SW 1271 (cell line): Measurements from ENCODE around the gene CETP.

Experiments
- DNase-seq, 2 experiments: peaks; one replicate each; lab custom pipeline; 2025; lab: John Stamatoyannopoulos, UW

Gene CETP, protein sequence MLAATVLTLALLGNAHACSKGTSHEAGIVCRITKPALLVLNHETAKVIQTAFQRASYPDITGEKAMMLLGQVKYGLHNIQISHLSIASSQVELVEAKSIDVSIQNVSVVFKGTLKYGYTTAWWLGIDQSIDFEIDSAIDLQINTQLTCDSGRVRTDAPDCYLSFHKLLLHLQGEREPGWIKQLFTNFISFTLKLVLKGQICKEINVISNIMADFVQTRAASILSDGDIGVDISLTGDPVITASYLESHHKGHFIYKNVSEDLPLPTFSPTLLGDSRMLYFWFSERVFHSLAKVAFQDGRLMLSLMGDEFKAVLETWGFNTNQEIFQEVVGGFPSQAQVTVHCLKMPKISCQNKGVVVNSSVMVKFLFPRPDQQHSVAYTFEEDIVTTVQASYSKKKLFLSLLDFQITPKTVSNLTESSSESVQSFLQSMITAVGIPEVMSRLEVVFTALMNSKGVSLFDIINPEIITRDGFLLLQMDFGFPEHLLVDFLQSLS

GRCh38 chr16:56961851-56962281, at the start of gene CETP:
Gene CETP, plus strand, starts transcription at chr16:56961950. Its CDS starts 30 bp downstream, at chr16:56961980.
- no peak for DNase-seq

- no peak for DNase-seq
These were observed 48.7 kb upstream of the CETP start for GRCh38 chr16:56912746-56913708.

DNA sequence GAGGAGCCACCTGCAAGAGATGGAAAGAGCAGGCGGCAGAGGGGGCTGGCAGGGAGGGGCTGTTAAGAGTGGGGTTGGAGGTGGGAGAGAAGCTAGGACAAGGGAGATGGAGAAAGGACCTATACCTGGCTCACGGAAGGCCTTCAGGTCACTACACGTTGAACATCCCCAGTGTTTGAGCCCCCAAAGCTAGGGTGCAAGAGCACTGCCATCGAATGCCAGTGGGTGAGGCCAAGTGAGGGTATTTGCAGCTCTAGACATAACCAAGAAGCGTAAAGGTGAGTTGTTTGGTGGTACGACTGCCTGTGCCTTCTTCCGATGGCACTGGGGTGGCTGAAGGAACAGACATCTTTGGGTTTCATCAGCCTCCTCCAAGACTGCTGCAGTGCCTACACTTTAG, 46.9 kb upstream of the CETP start:
- DNase-seq = no peak

- DNase-seq = no peak
These were observed 46.2 kb upstream of the CETP start for GRCh38 chr16:56915336-56916119.

GRCh38 chr16:56916571-56917403, 45.0 kb upstream of the CETP start:
- DNase-seq = no peak

DNA sequence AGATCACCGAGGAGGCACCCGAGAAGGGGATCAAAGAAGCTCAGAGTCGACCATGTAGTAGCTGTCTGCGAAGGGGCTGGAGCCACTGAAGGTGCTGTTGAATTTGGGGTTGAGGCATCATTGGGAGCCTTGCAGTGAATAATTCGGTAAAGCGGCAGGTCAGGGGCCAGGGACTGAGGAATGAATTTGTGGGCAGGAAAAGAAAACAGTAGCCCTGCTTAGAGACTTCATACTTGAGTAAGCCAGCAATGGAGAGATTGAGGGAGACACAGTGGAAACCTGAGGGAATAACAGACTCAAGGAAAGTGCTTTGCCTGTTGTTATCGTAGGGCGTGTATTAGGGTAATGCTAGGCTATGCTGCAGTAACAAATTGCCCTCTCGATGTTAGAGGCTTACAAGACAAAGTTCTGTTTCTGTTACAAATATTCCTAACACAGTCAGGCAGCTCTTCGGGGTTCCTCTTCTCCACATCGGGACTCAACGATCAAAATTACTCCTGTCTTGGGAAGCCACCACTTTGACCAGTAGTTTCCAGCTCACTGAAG, 43.2 kb upstream of the CETP start:
- no peak for DNase-seq

GRCh38 chr16:56919099-56919800, 42.5 kb upstream of the CETP start:
- DNase-seq = no peak

DNA sequence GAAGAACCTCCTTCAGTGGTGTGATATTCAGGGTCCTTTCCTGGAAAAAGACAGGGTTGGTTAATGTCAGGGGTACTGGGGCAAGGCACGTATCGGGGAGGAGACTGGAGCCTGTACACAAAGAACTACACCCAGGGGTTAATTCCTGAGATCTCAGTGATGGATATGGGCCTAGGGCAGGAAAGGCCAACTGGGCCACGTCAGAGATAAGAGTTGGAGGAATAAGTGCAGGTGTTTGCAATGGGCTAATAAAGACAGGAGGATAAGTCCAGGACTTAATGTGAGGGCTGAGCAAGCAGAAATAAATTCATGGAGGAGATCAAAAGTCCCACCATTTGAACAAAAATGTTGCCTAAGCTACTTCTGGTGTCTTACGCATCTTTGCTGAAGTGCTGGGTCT, 40.2 kb upstream of the CETP start:
- DNase-seq = no peak

DNA sequence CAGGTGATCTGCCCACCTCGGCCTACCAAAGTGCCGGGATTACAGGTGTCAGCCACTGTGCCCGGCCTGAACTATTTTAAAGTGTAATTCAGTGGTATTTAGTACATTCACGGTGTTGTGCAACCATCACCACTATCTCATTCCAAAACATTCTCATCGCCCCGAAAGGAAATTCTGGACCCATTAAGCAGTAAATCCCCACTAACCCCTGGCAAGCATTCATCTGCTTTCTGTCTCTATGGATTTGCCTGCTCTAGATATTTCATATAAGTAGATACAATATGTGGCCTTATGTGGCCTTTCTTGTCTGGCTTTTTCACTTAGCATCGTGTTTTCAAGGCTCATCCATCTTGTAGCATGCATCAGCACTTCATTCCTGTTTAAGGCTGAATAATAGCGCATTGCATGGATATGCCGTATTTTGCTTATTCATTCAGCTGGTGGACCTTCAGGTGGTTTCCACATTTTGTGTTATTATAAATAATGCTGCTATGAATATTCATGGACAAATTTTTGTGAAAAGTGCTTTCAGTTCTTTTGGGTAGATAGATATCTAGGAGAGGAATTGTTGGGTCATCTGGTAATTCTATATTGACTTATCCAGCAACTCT, 38.2 kb upstream of the CETP start:
- DNase-seq = no peak

- DNase-seq = no peak
These were observed 34.3 kb upstream of the CETP start for GRCh38 chr16:56927471-56927870.

DNA sequence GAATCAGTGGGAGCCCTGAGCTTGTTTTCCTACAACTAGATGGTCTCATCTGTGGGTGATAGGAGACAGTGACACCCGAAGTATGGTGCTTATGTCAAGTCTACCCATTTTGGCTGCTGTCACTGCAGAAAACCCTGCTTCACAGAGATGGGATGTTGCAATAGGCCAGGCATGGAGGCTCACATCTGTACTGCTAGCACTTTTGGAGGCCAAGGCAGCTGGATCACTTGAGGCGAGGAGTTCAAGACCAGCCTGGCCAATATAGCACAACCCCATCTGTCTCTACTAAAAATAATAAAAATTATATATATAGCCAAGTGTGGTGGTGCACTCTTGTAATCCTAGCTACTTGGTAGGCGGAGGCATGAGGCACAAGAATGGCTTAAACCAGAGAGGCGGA, 32.1 kb upstream of the CETP start:
- no peak for DNase-seq

DNA sequence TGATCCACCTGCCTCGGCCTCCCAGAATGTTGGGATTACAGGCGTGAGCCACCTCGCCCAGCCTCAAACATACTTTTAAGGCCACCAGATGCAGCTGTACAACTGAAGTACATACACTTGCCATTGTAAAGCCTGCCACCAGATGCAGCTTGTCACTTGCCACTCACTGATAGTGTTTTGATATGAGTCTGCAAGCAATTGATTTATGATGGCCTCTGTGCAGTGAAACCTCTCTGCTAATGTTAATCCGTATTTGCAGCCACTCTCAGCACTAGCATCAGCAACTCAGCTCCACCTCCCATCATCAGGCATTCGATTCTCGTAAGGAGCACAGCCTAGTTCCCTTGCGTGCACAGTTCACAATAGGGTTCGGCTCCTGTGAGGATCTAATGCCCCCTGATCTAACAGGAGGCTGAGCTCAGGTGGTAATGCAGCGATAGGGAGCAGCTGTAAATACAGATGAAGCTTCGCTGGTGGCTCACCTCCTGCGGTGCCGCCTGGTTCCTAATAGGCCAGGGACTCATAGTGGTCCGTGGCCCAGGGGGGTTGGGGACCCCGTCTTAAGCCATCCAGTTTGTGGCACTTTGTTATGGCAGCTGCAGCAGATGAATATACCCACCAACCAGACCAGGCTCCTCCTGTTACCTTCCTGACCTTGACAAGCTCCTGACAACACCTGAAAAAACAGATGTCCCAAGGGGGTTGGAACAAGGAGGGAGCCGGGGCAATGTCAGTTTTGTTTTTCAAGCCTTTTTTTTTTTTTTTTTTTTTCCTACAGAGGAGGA, 31.1 kb upstream of the CETP start:
- no peak for DNase-seq

GRCh38 chr16:56931271-56931891, 30.4 kb upstream of the CETP start:
- DNase-seq = no peak

GRCh38 chr16:56931892-56932720, 29.6 kb upstream of the CETP start, which contains the start of gene HERPUD1:
Gene HERPUD1, plus strand, starts transcription at chr16:56932142. Its CDS starts 103 bp downstream, at chr16:56932245.
- DNase-seq = peak; percentile 80 to 92

DNA sequence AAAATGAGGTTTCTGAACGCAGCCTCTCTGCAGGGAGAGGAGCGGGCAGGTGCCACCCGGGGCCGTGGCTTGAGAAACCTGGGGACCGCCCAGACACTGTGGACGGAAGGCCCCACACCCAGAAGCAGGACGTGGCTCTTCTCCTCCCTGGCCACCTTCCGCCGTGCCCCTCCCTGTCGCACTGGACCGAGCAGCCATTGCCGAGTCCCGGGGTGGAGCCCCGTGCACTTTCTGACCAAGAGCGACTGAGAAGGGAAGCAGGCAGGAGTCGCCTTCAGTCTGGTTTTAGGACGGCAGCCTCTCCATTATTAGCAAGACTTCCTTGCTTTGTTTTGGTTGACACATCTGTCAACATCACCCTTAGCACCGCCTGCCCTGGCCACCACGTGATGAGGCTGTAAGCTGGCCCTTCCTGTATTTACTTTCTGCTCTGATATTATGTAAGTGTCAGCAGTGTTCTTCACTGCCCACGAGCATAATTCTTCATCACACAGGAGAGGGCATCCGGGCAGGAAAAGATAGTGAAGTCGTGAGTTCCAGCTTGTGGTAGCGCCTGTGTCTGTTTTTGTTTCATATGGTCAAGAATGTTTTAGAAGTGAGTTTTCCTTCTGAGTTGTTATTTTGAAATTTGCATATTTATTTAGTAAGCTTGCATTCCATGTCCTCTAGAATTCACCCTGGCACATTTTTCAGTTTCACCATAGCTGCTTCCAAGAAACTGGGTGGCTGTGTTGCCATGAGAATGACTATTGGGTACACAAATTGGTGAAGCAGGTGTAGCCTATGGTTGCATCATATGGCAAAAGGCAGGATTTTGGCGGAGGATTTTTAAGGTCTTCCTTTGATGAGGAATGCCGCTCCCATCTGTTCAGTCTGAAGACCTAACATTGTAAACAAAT, 28.8 kb upstream of the CETP start:
- peak; percentile 11 to 69 for DNase-seq
